HG03159 (cell line): Measurements from ENCODE around the gene RAB41.
"Not testable (repeated sequence)": the region's sequence is repeated elsewhere in the genome, so short reads cannot be mapped to it uniquely, and the experiment has no call there.

Experiments used
- ATAC-seq: cut with Tn5 transposase; IDR thresholded peaks from one replicate; pipeline ENCODE4 v1.9.1; 2021; ENCODE audit warnings: mild to moderate bottlenecking, moderate library complexity; ENCODE audit not compliant: unreplicated experiment

Gene RAB41

GRCh38 chrX:70281951-70282350 lies at the start of gene RAB41:
Gene RAB41 (plus strand): TSS chrX:70282172. CDS start chrX:70282218, 46 bp downstream.
- ATAC-seq: no peak

GRCh38 chrX:70234355-70234754 lies 47.6 kb upstream of the RAB41 start, which contains the start of gene AWAT1:
Gene AWAT1 (plus strand): TSS chrX:70234655. CDS start chrX:70234696, 41 bp downstream.
- no peak for ATAC-seq

- no peak for ATAC-seq
These were observed 41.2 kb upstream of the RAB41 start for GRCh38 chrX:70240751-70241150.

GRCh38 chrX:70241501-70241900 lies 40.5 kb upstream of the RAB41 start:
- ATAC-seq: no peak

- ATAC-seq: not testable (repeated sequence)
These were observed 38.4 kb upstream of the RAB41 start for GRCh38 chrX:70243601-70244000.

GRCh38 chrX:70244881-70245280 lies 37.1 kb upstream of the RAB41 start:
- no peak for ATAC-seq

- ATAC-seq: no peak
These were observed 34.7 kb upstream of the RAB41 start for GRCh38 chrX:70247252-70247651.

GRCh38 chrX:70252491-70252890 lies 29.5 kb upstream of the RAB41 start:
- ATAC-seq: no peak

- no peak for ATAC-seq
These were observed 28.5 kb upstream of the RAB41 start for GRCh38 chrX:70253377-70254062.

- no peak for ATAC-seq
These were observed 27.9 kb upstream of the RAB41 start for GRCh38 chrX:70254063-70254400.

GRCh38 chrX:70254909-70255308 lies 27.1 kb upstream of the RAB41 start:
- ATAC-seq: no peak

- ATAC-seq: no peak
These were observed 26.5 kb upstream of the RAB41 start for GRCh38 chrX:70255452-70255851.

- no peak for ATAC-seq
These were observed 24.3 kb upstream of the RAB41 start for GRCh38 chrX:70257423-70258288.

GRCh38 chrX:70260104-70260503 lies 21.9 kb upstream of the RAB41 start, which contains the start of gene P2RY4:
Gene P2RY4 (minus strand): TSS chrX:70260204. CDS start chrX:70259624, 580 bp downstream.
- ATAC-seq: no peak

GRCh38 chrX:70262952-70263567 lies 18.9 kb upstream of the RAB41 start:
- ATAC-seq: peak; percentile 63

GRCh38 chrX:70264784-70265183 lies 17.2 kb upstream of the RAB41 start:
- no peak for ATAC-seq

- ATAC-seq: no peak
These were observed 13.9 kb upstream of the RAB41 start, which contains the start of gene ARR3 for GRCh38 chrX:70268034-70268433. Gene ARR3 (plus strand): TSS chrX:70268334. CDS start chrX:70269386, 1,052 bp downstream.

GRCh38 chrX:70274029-70274428 lies 7.9 kb upstream of the RAB41 start:
- not testable (repeated sequence) for ATAC-seq

GRCh38 chrX:70279081-70279480 lies 2.9 kb upstream of the RAB41 start:
- no peak for ATAC-seq

GRCh38 chrX:70280573-70280972 lies 1.4 kb upstream of the RAB41 start:
- no peak for ATAC-seq

- ATAC-seq: no peak
These were observed 7.3 kb downstream of the RAB41 start for GRCh38 chrX:70289168-70289792.
